ENCODE data around the gene FBXO9. TPM values are rescaled to one million over a fixed set of nuclear protein-coding genes. Genes with fewer than 3 reads are reported as not detected.

Gene FBXO9
- total RNA-seq, 1 donor from 2014 or later = 34.1 TPM

DNA sequence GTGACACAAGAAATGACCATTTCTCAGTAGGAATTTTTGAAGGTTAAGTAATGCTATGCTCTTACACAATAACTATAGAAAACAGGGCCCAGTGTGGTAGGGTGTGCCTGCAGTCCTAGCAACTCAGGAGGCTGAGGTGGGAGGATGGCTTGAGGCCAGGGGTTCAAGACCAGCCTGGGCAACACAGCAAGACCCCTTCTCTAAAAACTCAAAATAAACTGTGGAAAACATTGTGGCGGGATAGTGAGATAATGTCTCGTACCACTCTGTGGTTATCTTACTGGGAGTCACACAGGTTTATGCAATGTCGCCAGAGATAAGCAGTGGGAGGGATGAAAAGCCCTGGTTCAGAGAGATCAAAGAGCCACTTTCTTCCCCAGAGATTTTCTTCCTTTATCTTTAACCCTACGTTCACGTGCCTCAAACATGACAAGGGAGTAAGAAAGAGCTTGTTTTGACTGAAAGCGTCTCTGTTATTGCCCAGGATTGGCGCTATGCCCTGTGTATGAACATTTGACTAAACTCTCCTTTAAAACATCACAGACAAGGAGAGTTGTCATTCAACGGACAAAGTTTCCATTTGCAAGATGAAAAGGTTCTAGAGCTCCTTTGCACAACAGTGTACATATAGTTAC is 69.5 kb downstream of the FBXO9 start:
- TF ChIP-seq, protein P1, sequence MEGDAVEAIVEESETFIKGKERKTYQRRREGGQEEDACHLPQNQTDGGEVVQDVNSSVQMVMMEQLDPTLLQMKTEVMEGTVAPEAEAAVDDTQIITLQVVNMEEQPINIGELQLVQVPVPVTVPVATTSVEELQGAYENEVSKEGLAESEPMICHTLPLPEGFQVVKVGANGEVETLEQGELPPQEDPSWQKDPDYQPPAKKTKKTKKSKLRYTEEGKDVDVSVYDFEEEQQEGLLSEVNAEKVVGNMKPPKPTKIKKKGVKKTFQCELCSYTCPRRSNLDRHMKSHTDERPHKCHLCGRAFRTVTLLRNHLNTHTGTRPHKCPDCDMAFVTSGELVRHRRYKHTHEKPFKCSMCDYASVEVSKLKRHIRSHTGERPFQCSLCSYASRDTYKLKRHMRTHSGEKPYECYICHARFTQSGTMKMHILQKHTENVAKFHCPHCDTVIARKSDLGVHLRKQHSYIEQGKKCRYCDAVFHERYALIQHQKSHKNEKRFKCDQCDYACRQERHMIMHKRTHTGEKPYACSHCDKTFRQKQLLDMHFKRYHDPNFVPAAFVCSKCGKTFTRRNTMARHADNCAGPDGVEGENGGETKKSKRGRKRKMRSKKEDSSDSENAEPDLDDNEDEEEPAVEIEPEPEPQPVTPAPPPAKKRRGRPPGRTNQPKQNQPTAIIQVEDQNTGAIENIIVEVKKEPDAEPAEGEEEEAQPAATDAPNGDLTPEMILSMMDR (IDR thresholded peaks at IDR 0.05) = no peak
- no peaks in the 10 kb centered on the region for H3K4me1 ChIP-seq

DNA sequence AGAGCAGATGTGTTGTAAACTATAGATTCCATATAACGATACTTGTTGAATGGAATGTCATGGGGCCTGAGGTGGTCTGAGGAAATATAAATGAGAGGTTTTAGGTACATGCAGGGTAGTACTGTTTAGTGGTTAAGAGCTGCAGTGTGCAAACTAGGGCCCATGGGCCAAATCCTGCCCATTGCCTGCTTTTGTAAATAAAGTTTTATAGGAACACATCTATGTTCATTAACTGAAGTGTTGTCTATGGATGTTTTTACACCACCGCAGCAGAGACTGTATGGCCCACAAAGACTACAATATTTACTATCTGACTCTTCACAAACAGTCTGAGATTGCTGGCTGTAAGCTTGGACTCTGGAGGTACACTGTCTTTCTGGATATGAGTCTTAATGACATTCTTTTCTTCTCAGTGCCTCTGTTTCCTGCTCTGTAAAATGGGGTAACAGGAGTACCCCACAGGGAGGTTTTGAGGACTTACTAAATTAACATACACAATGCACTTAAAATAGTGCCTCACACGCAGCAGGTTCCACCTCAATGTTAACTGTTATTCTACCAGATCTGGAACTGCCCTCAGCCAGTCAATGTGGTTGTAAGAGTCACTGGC is 70.9 kb downstream of the FBXO9 start:
- intact Hi-C loops (cut with DNase I) = no loop called here
- Histone ChIP-seq H3K9me3 (no peaks in the 10 kb centered on the region), H3K4me1 (no peaks in the 10 kb centered on the region), H3K36me3 (no peaks in the 10 kb centered on the region), H3K27me3 (no peaks in the 10 kb centered on the region), H3K4me3 (no peak overlapping the region), H3K27ac (no peak overlapping the region)
- no peak for DNase-seq (ENCODE audit: low spot score in 2 of 2)
- TF ChIP-seq, protein P1 (IDR thresholded peaks at IDR 0.05) = no peak

More for the DNA sequence above, 69.5 kb downstream of the FBXO9 start:
- Histone ChIP-seq H3K27me3 (no peaks in the 10 kb centered on the region), H3K4me3 (no peak overlapping the region), H3K36me3 (no peaks in the 10 kb centered on the region), H3K27ac (no peak overlapping the region), H3K9me3 (no peaks in the 10 kb centered on the region)
- no peak for DNase-seq (ENCODE audit: low spot score in 2 of 2)
- intact Hi-C loops (cut with DNase I) = no loop called here

DNA sequence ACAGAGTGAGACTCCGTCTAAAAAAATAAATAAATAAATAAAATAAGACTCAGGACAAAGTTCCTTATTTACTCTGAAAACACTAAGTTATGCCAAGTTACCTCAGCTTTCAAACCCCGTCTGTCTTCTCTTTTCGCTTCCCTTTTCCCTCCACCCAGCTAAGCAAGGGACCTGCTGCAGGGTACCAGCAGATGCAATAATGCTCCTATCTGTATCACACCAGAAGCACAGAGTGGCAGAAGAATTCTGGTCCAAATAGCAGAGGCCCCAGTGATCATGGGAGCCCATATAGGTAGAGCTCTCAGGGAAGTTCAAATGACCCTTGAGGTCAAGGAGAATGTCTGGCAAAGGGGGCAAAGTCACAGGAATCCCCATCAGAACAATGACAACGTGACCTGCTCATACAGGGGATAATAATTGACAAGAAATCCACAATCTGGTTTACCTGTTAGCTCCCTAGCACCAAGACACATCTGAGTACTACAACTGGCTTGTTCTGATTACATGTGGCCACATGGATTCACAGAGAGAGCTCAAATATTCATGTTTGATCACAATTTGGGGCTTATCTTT is 74.7 kb downstream of the FBXO9 start:
- Histone ChIP-seq H3K4me1 (no peaks in the 10 kb centered on the region), H3K27me3 (no peaks in the 10 kb centered on the region), H3K9me3 (no peaks in the 10 kb centered on the region), H3K27ac (no peak overlapping the region), H3K36me3 (no peaks in the 10 kb centered on the region), H3K4me3 (no peak overlapping the region)
- intact Hi-C loops (cut with DNase I) = no loop called here
- DNase-seq (ENCODE audit: low spot score in 2 of 2) = no peak
- TF ChIP-seq, protein P1 (IDR thresholded peaks at IDR 0.05) = no peak

DNA sequence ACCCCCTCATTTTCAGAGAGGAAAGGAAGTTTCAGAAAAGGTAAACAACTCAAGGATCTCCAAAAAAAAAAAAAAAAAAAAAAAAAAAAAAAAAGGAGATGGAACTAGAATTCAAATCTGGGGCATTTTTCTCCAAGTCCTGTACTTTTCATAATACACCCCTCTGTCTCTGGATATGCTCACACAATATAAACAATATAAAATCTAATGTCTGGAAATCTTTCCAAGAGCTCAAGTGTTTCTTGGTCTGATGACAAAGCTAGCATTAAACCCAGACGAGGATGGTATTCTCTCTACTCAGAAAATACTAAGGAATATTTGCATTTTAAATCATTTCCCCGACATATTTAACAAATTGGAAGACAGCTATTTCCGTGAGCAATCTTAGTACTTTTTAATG is 77.6 kb downstream of the FBXO9 start:
- Histone ChIP-seq H3K27ac (no peak overlapping the region), H3K4me1 (no peaks in the 10 kb centered on the region)

DNA sequence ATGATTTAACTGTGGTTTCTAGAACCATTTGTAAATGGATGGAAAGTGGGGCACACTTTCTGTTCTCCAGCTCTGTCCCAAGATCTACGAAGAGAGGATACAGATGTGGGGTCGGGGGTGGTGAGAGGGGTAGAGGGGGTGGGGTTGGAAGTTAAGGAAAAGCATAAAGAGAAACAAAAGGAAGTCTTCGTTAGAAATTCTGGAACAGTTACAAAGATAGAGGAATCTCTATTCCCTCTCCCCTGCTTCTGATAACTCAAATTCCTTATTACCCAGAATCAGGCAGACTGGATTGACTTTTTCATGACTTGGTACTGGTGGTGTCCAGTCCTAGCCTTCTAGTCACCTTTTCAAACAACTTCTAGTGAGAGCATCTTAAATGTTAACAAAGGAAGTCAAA is 78.5 kb downstream of the FBXO9 start:
- intact Hi-C loops (cut with DNase I) = no loop called here

More for the DNA sequence above, 77.6 kb downstream of the FBXO9 start:
- TF ChIP-seq, protein P1 (IDR thresholded peaks at IDR 0.05) = no peak
- Histone ChIP-seq H3K36me3 (no peaks in the 10 kb centered on the region), H3K9me3 (no peaks in the 10 kb centered on the region), H3K4me3 (no peak overlapping the region), H3K27me3 (no peaks in the 10 kb centered on the region)
- no peak for DNase-seq (ENCODE audit: low spot score in 2 of 2)
- intact Hi-C loops (cut with DNase I) = no loop called here

More for the DNA sequence above, 78.5 kb downstream of the FBXO9 start:
- Histone ChIP-seq H3K9me3 (no peaks in the 10 kb centered on the region), H3K4me1 (no peaks in the 10 kb centered on the region), H3K36me3 (no peaks in the 10 kb centered on the region), H3K27ac (no peak overlapping the region), H3K4me3 (no peak overlapping the region), H3K27me3 (no peaks in the 10 kb centered on the region)
- no peak for DNase-seq (ENCODE audit: low spot score in 2 of 2)
- TF ChIP-seq, protein P1 (IDR thresholded peaks at IDR 0.05) = no peak
